Small intestine (tissue), 7 donors: ENCODE data around the gene CARD19. TPM values are rescaled to one million over a fixed set of nuclear protein-coding genes. Genes with fewer than 3 reads are reported as not detected.

Source experiments
- DNase-seq, 2 donors: peaks; one replicate each; pipeline versions ENCODE4 v3.0.0 to v3.0.0-alpha.2; 2013
- FAIRE-seq: peaks from 2 replicates; lab custom pipeline; 2012; peaks lifted over from hg19 to GRCh38; lab: Jason Lieb, UNC
- H3K27ac ChIP-seq, 3 donors: one replicate each; pipeline ENCODE4 v1.5.1; 2013; ENCODE audit warnings: low read length in 2 of 3, mild to moderate bottlenecking in 2 of 3, control low read depth in 1 of 3, inconsistent platforms in 1 of 3, low read depth in 1 of 3, moderate library complexity in 1 of 3
- H3K27me3 ChIP-seq, 3 donors: one replicate each; pipeline ENCODE4 v1.6.1; 2013; ENCODE audit warnings: low read length in 3 of 3, inconsistent platforms in 1 of 3; ENCODE audit not compliant: control insufficient read depth in 3 of 3, insufficient read depth in 3 of 3
- H3K36me3 ChIP-seq, 3 donors: one replicate each; pipeline ENCODE4 v1.6.1; 2013; ENCODE audit warnings: low read length in 3 of 3, inconsistent platforms in 1 of 3, low read depth in 1 of 3, mild to moderate bottlenecking in 1 of 3, moderate library complexity in 1 of 3; ENCODE audit not compliant: control insufficient read depth in 3 of 3, insufficient read depth in 2 of 3
- H3K4me1 ChIP-seq, 3 donors: one replicate each; pipeline ENCODE4 v1.6.1; 2013; ENCODE audit warnings: low read length in 2 of 3, inconsistent platforms in 1 of 3, low read depth in 1 of 3, mild to moderate bottlenecking in 1 of 3, moderate library complexity in 1 of 3; ENCODE audit not compliant: control insufficient read depth in 3 of 3, insufficient read depth in 2 of 3
- H3K4me3 ChIP-seq, 3 donors: one replicate each; pipeline ENCODE4 v1.5.1; 2013; ENCODE audit warnings: low read length in 3 of 3, control low read depth in 1 of 3, inconsistent platforms in 1 of 3, low read depth in 1 of 3, mild to moderate bottlenecking in 1 of 3, moderate library complexity in 1 of 3
- H3K9me3 ChIP-seq, 2 donors: one replicate each; pipeline ENCODE4 v1.6.1; 2013; ENCODE audit warnings: low read depth in 1 of 2, low read length in 1 of 2; ENCODE audit not compliant: control insufficient read depth in 2 of 2, insufficient read depth in 1 of 2
- WGBS, 3 donors: extraction: QIAGEN DNeasy Blood & Tissue Kit; methylation state at CpG; one replicate each; pipeline ENCODE4 v1.1.7; 2013; 5-methylcytosine and 5-hydroxymethylcytosine counted together
- polyA plus RNA-seq, 4 donors: library from polyadenylated mRNA; stranded (reverse) in 3 of 4; unstranded in 1 of 4; fragments of 200-250 nt in 3 of 4; fragments of 120-200 nt in 1 of 4; gene quantifications; one replicate each; pipeline versions ENCODE4 v1.2.1 to v1.2.3, GENCODE V29; 2013
- donor health status: healthy with polysubstance abuse.
- donor health status: control.
- donor health status: control.
- donor health status: Bipolar disorder and iron deficiency.
- donor health status: healthy.

Gene CARD19
- polyA plus RNA-seq, 4 donors, result 32.7 to 45.6 (median 42.1) TPM

DNA sequence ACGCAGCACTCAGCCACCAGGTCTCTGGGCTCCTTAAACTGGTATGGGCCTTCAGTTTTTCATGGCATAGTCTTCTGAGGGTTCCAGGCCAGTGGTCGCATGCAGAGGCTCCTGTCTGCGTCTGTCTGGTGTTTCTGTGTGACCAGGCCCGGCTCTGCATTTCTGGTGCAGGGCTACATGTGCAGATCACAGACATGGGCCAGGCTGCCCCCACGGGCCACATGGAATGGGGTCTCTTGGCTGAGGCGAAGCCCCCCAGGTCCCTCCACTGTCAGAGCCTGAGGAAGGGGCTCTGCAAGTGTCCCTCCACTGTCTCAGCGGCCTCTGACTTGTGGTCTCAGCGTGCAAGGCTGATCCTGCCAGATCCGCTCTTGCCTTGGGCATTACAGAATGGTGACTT is 15.6 kb upstream of the CARD19 start:
- Histone ChIP-seq H3K27ac (no peak overlapping the region), H3K36me3 (peaks cover 0 to 20% (median 0%) of the 10 kb centered on the region in 3 donors), H3K4me3 (no peak overlapping the region), H3K9me3 (peaks cover 0 to under 1% of the 10 kb centered on the region in 2 donors), H3K4me1 (peaks cover 0 to 4% (median 0%) of the 10 kb centered on the region in 3 donors), H3K27me3 (no peaks in the 10 kb centered on the region)
- FAIRE-seq (no peak), DNase-seq (no peak)
- WGBS, 3 donors, result 91 to 96% (median 94%) methylated on average over 9 of the region's 9 CpGs

DNA sequence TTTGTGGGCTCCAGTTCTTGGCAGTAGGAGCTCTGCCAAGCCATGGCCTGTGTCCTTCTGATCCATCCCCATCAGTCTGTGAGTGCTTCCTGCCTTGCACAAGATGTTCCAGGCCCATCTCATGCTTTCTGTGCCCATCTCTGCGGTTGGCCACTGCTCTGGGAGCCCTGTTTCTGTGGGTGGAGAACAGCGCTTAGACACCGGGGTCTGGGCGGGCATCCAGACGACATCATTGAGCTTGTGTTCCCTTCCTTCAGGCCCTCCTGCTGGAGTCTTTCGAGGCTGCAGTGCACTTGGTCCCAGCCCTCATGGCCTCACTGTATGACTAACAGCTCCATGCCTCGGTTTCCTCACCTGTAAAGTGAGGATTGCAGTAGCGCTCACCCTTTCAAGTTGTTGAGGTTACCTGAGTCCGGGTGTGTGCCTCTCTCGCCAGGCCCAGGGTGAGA is 14.9 kb upstream of the CARD19 start:
- no peak overlapping the region for H3K27ac ChIP-seq
- H3K4me3 ChIP-seq, result no peak overlapping the region
- no peak for FAIRE-seq
- peaks cover 2 to 5% of the 10 kb centered on the region in 2 donors for H3K9me3 ChIP-seq
- H3K27me3 ChIP-seq, result no peaks in the 10 kb centered on the region
- no peak for DNase-seq
- peaks cover 0 to 4% (median 0%) of the 10 kb centered on the region in 3 donors for H3K4me1 ChIP-seq
- H3K36me3 ChIP-seq, result peaks cover 0 to 25% (median 0%) of the 10 kb centered on the region in 3 donors
- WGBS, 3 donors, result 92 to 97% (median 96%) methylated on average over 10 of the region's 10 CpGs

DNA sequence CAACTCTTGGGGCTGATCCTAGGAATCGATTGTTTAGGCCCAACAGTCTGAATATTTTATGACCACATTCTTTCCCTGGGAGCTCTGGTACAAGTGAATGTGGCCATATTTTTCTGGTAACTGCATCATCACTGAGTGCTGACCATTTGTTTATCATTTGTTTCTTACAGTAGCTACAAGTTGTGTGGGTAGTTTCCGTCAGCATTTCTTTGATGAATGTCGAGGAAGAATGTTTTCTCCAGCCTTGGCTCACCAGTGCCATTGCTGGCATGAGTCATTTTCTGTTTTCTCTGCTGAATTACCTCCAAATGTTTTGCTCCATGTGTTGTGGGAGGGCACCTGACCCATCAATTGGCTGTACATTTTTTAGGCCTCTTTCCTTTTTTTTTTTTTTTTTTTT is 14.1 kb upstream of the CARD19 start:
- FAIRE-seq, result no peak
- 73 to 84% (median 78%) methylated on average over 3 of the region's 3 CpGs for WGBS, 3 donors
- H3K36me3 ChIP-seq, result peaks cover 0 to 28% (median 0%) of the 10 kb centered on the region in 3 donors
- peaks cover 2 to 9% of the 10 kb centered on the region in 2 donors for H3K9me3 ChIP-seq
- H3K27me3 ChIP-seq, result no peaks in the 10 kb centered on the region
- H3K4me1 ChIP-seq, result peaks cover 0 to 4% (median 0%) of the 10 kb centered on the region in 3 donors
- H3K4me3 ChIP-seq, result no peak overlapping the region
- no peak for DNase-seq
- no peak overlapping the region for H3K27ac ChIP-seq

GRCh38 chr9:93082841-93083411 is 13.1 kb upstream of the CARD19 start:
- peaks cover 0 to 30% (median 0%) of the 10 kb centered on the region in 3 donors for H3K36me3 ChIP-seq
- H3K27me3 ChIP-seq, result no peaks in the 10 kb centered on the region
- FAIRE-seq (no peak), DNase-seq (no peak)
- H3K9me3 ChIP-seq, result peaks cover 2 to 10% of the 10 kb centered on the region in 2 donors
- no peak overlapping the region for H3K4me3 ChIP-seq
- H3K27ac ChIP-seq, result no peak overlapping the region
- WGBS, 3 donors, result 65 to 85% (median 75%) methylated on average over 18 of the region's 18 CpGs
- peaks cover 0 to 4% (median 0%) of the 10 kb centered on the region in 3 donors for H3K4me1 ChIP-seq

DNA sequence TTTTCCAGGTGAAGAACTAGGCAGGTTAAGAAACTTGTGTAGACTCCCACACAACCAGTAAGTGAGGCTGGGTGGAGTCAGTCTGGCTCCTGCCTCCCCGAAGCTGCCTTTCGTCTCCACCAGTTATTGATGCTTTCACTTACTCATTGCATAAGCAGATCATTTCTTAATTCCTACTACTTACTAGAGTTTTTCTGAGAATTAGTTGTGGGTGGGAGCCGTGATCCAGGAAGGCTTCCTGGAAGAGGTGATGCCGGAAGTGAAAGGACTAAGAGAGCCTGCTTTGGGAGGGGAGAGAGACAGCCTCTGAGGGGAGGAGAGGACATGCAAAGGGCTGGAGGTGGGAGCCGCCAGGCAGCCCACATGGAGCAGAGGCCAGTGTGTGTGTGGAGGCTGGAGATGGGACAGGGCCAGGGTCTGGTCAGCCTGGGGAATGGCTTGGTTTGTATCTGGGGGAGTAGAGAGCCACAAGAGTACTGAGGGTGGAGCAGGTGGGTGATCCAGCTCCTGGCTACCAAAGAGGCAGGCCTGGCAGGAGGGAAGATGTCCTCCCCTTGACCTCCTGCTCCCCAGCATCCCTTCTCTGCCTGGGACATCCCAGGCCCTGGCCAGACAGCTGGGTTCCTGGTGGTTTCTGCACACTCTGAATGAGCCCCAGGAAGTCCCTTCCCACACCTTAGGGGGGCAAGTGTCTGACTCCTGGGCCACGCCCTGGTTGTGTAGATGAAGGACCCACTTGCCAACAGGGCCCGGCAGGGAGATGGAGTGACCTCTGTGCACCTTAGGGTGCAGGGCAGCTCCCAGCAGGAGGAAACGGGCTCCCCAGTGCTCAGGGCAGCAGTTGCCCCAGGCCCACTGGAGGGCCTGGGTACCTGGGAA is 12.2 kb upstream of the CARD19 start:
- peaks cover 0 to 4% (median 0%) of the 10 kb centered on the region in 3 donors for H3K4me1 ChIP-seq
- H3K27ac ChIP-seq, result no peak overlapping the region
- peaks cover 2 to 10% of the 10 kb centered on the region in 2 donors for H3K9me3 ChIP-seq
- H3K4me3 ChIP-seq, result no peak overlapping the region
- no peaks in the 10 kb centered on the region for H3K27me3 ChIP-seq
- FAIRE-seq (no peak), DNase-seq (no peak)
- 78 to 86% (median 80%) methylated on average over 8 of the region's 8 CpGs for WGBS, 3 donors
- peaks cover 0 to 30% (median 0%) of the 10 kb centered on the region in 3 donors for H3K36me3 ChIP-seq

- H3K27me3 ChIP-seq, result no peaks in the 10 kb centered on the region
- DNase-seq, result no peak
Observed at GRCh38 chr9:93084471-93084881, 11.5 kb upstream of the CARD19 start.

GRCh38 chr9:93085676-93086075 is 10.3 kb upstream of the CARD19 start:
- H3K4me1 ChIP-seq, result peaks cover 0 to 4% (median 0%) of the 10 kb centered on the region in 3 donors
- no peak for DNase-seq
- H3K27ac ChIP-seq, result no peak overlapping the region
- 92 to 95% (median 93%) methylated on average over 4 of the region's 4 CpGs for WGBS, 3 donors
- H3K27me3 ChIP-seq, result no peaks in the 10 kb centered on the region
- peaks cover 2 to 10% of the 10 kb centered on the region in 2 donors for H3K9me3 ChIP-seq
- peaks cover 0 to 23% (median 0%) of the 10 kb centered on the region in 3 donors for H3K36me3 ChIP-seq
- no peak for FAIRE-seq
- no peak overlapping the region for H3K4me3 ChIP-seq

More at GRCh38 chr9:93084471-93084881, 11.5 kb upstream of the CARD19 start:
- H3K9me3 ChIP-seq, result peaks cover 2 to 10% of the 10 kb centered on the region in 2 donors
- no peak overlapping the region for H3K27ac ChIP-seq
- 95 to 96% (median 96%) methylated on average over 6 of the region's 6 CpGs for WGBS, 3 donors
- peaks cover 0 to 4% (median 0%) of the 10 kb centered on the region in 3 donors for H3K4me1 ChIP-seq
- no peak for FAIRE-seq
- H3K36me3 ChIP-seq, result peaks cover 0 to 27% (median 0%) of the 10 kb centered on the region in 3 donors
- no peak overlapping the region for H3K4me3 ChIP-seq

GRCh38 chr9:93086447-93087224 is 9.4 kb upstream of the CARD19 start:
- Histone ChIP-seq H3K36me3 (peaks cover 0 to 18% (median 0%) of the 10 kb centered on the region in 3 donors), H3K9me3 (peaks cover 2 to 14% of the 10 kb centered on the region in 2 donors), H3K4me1 (peaks cover 0 to 4% (median 0%) of the 10 kb centered on the region in 3 donors), H3K27me3 (no peaks in the 10 kb centered on the region), H3K4me3 (no peak overlapping the region), H3K27ac (no peak overlapping the region)
- WGBS, 3 donors, result 90 to 95% (median 92%) methylated on average over 7 to 8 of the region's 8 CpGs
- FAIRE-seq, result no peak
- DNase-seq, result no peak
